Endothelial cell of umbilical vein (primary cell): ENCODE data around the gene GSTA5.

Experiments
- EZH2 ChIP-seq: IDR thresholded peaks from 2 replicates; pipeline ENCODE4 v1.6.1; 2012; ENCODE audit warnings: borderline replicate concordance, low read depth, mild to moderate bottlenecking, moderate library complexity, low read length, inconsistent platforms; ENCODE audit not compliant: severe bottlenecking
- FOS ChIP-seq: IDR thresholded peaks from 2 replicates; pipeline ENCODE4 v1.6.1; 2011; ENCODE audit warnings: mild to moderate bottlenecking, low read length, moderate library complexity, borderline replicate concordance; ENCODE audit not compliant: insufficient read depth
- GATA2 ChIP-seq: IDR thresholded peaks from 2 replicates; pipeline ENCODE4 v1.7.0; 2011; ENCODE audit warnings: low read depth, mild to moderate bottlenecking, moderate library complexity, mixed read lengths, low read length; ENCODE audit not compliant: insufficient read length, insufficient read depth
- MAX ChIP-seq: IDR thresholded peaks from 2 replicates; pipeline ENCODE4 v1.6.1; 2011; ENCODE audit not compliant: insufficient read depth, insufficient read length
- POLR2A ChIP-seq: IDR thresholded peaks from 2 replicates; pipeline ENCODE4 v1.6.1; 2012; ENCODE audit warnings: low read depth, mild to moderate bottlenecking, control low read depth, low read length
- POLR2AphosphoS5 ChIP-seq: IDR thresholded peaks from 2 replicates; pipeline ENCODE4 v1.6.1; 2012; ENCODE audit warnings: low read depth, mild to moderate bottlenecking, control low read depth, low read length, moderate library complexity; ENCODE audit not compliant: insufficient read depth
- TF ChIP-seq, protein P1 (sequence below), 2 donors: IDR thresholded peaks; 1 replicate in 1 of 2; 2 replicates in 1 of 2; pipeline ENCODE4 v1.5.1; 2011; ENCODE audit warnings: low read length in 2 of 2, mild to moderate bottlenecking in 2 of 2, moderate library complexity in 2 of 2, control low read depth in 1 of 2, inconsistent platforms in 1 of 2, low read depth in 1 of 2; ENCODE audit not compliant: insufficient read depth in 1 of 2; ENCODE audit errors: extremely low read depth in 1 of 2

DNA sequence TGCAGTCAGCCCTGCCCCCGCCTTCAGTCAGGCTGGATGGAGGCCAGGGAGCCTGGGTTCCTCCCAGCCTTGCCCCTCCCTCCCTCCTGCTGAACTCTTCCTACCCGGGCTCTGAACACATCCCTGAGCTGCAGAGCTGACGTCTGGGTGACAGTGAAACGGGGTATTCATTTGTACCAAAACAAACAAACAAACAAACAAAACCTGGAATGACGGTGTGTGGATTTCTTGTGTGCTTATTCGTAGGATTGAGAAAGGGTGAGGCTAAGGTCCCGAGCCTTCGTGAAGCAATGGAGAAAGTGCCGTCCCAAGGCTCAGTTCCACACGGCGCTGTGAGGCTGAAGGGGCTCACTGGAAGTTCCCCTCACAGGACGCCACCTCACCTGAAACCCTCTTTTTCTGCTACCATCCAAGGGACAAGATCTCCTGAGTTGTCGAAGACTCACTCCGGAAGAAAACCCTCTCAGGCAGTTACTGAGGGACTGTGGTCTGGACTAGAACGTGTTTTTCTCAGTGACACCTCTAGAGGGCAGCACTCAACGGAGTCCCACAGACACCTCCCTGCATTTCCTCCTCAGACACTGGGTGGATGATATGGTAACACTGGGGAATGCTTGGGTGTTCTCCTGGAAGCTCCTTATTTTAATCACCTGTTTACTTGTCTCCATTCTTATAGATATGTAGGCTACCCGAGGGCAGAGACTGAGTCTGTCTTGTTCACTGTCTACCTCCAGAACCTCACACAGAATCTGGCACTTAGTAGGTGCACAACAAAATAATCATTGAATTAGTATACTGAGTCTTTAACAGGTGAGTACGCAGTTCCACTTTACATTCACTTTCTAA, 41.6 kb upstream of the GSTA5 start:
- no peak for TF ChIP-seq POLR2A
- TF ChIP-seq EZH2: no peak
- TF ChIP-seq, protein P1, sequence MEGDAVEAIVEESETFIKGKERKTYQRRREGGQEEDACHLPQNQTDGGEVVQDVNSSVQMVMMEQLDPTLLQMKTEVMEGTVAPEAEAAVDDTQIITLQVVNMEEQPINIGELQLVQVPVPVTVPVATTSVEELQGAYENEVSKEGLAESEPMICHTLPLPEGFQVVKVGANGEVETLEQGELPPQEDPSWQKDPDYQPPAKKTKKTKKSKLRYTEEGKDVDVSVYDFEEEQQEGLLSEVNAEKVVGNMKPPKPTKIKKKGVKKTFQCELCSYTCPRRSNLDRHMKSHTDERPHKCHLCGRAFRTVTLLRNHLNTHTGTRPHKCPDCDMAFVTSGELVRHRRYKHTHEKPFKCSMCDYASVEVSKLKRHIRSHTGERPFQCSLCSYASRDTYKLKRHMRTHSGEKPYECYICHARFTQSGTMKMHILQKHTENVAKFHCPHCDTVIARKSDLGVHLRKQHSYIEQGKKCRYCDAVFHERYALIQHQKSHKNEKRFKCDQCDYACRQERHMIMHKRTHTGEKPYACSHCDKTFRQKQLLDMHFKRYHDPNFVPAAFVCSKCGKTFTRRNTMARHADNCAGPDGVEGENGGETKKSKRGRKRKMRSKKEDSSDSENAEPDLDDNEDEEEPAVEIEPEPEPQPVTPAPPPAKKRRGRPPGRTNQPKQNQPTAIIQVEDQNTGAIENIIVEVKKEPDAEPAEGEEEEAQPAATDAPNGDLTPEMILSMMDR (IDR thresholded peaks at IDR 0.05; ENCODE audit: extremely low read depth in 1 of 2, insufficient read depth in 1 of 2, low read depth in 1 of 2, low read length in 2 of 2): peak; percentile 81 to 88
- no peak for TF ChIP-seq FOS
- no peak for TF ChIP-seq MAX
- no peak for TF ChIP-seq GATA2
- no peak for TF ChIP-seq POLR2AphosphoS5
